Amniotic stem cell (primary cell): ENCODE data around the gene GDPD4.

Source experiments
- DNase-seq: peaks from one replicate; lab custom pipeline; 2025; lab: John Stamatoyannopoulos, UW

GDPD4 gene

DNA sequence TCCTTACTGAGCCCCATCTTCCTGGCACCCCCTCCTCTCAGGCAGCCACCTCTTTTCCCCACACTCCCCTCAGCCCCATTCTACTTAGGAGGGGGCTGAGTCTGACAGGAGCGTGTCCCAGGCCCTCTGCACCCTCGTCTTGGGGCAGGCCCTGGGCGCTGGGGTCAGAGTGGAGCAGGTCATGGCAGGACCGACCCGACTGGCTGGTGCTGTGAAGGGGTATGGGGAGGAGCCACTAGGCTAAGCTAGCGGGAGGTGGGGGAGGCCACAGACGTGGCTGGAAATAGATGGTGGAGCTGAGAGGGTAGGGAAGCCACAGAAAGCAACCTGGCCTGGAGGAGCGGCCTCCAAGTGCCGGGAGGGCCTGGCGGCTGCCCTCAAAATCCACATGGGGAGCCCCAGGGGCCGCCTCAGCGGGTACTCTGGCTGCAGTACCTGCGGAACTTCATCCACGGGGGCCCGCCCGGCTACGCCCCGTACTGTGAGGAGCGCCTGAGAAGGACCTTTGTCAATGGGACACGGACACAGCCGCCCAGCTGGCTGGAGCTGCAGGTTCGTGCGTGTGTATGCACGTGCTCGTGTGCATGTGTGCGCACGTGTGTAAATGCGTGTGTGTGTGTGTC lies 111.8 kb downstream of the GDPD4 start:
- DNase-seq: no peak

DNA sequence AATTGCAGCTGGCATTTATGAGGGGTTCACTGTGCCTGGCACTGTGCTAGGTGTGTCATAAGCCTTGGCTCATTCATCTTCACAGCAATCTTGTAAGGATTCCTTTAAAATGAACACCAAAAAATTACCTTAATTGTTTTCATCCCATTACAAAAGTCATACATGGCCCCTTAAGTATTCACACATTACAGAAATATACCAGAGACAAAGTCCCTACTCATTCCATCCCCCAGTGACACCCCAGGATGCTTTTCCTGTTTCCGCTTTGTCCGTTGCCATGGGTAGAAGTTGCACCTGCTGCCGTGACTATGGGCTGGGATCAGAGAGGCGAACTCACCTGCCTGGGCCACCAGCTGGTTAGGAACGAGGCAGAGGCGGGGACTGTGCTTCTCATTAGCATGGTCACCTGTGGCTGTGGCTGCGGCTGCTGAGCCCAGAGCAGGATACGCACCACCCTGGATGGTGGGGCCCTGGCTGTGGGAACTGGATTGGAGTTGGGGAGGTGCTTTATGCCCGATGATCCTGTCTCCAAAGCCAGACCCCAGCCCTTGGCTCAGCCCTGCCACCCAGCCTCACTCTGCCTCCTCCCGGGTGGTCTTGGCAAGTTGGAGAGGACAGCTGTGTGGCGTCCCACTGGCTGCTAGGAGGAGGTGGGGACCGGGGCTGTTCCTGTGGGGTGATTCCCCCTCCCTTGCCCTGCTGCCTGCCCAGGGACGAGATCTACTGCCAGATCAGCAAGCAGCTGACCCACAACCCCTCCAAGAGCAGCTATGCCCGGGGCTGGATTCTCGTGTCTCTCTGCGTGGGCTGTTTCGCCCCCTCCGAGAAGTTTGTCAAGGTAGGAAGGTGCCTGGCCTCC lies 112.6 kb downstream of the GDPD4 start:
- DNase-seq: no peak

DNA sequence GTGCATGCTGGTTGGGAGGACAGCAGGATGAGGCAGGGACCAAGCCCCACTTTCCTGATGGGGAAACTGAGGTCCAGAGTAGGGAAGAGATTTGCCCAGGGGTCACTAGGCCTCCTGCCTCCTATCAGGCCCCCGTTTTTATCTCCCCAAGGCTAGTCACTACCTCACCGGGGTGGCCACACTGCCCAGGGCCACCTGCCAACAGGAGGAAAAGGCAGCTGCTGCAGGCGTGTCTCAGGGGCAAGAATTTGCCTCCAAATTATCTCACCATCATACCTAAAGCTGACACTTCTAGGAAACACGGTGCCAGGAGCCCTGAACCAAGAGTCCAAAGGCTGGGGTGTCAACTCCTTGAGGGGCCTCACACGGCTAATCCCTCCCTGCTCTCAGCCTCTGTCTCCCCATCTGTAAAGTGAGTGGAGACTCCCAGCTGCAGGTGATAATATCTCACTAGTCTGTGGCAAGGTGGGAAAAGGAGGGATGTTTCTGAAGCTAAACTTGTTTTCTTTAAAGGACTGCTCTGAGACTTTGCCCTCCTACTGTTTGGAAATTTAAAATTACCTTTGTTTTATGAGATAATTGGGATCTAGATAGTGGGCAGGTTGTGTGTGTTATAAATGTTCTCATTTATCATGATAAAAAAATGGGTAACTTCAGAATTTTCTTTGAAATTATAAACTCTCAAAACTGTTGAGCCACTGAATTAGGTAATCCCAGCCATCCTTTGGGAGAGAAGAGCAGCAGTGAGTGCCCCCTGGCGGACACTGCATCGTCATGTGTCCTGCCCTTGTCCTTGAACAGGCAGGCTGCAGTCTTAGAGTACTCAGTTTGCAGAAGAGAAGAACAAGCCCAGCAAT lies 113.5 kb downstream of the GDPD4 start:
- DNase-seq: peak; percentile 74

DNA sequence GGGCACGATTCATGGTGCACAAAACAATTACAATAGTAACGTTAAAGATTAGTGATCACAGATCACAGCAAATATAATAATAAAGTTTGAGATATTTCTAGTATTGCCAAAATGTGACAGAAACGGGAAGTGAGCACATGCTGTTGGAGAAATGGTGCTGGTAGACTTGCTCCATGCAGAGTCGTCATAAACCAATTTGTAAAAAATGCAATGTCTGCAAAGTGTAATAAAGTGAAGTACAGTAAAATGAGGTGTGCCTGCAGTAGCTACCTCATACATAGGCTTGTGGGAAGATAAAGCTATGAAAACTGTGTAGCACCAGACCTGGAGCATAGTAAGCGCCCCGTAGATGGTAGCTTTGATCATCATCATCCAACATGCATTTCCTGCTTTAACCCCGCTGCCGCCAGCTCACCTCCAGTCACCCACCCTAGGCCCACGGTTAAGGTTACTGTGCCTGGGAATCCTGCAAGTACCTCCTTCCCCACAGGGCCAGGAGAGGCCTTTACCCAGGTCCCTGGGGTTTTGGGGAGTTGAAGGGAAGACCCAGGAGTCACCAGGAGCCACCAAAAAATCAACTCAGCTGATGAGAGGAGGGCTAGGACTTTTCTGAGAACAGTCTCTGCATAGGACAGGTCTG lies 114.3 kb downstream of the GDPD4 start:
- no peak for DNase-seq

DNA sequence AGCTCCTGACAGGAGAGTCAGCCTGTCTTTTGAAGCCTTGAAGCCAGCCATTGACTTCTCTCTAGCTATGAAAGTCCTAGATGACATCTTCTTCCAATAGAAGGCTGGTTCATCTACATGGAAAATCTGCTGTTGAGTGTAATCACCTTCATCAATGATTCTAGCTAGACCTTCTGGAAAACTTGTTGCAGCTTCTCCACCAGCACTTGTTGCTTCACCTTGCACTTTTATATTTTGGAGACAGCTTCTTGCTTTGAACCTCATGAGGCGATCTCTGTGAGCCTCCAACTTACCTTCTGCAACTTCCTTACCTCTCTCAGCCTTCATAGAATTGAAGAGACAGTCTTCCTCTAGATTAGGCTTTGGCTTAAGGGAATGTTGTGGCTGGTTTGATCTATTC lies 115.2 kb downstream of the GDPD4 start:
- DNase-seq: no peak

DNA sequence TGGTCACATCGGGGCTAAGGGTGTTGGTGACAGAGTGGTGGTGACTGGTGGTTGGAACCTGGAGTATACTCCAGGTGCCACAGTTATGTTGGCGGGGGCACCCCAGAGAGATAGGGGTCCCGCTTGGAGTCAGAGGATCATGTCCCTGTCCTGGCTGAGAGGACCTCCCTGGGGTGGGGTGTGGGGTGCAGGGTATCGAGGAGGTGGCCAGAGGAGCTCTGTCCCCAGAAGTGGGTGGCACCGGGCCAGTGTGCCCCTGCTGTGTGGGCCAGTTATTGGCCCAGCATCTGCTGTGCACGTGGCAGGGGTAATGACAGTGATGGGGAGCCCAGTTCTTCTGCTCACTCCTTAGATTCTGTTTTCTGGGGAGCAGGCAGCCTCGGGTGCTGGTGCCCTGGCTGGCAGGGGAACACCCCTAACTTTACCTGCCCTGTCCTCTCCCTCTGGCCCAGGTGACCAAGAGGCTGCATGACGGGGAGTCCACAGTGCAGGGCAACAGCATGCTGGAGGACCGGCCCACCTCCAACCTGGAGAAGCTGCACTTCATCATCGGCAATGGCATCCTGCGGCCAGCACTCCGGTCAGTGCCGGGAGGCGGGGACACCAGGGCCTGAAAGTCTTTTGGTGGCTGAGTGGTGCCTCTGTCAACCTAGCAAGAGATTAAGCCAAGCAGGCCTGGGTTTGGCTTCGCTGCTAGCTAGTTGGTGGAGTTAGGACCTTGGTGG lies 117.2 kb downstream of the GDPD4 start:
- no peak for DNase-seq

DNA sequence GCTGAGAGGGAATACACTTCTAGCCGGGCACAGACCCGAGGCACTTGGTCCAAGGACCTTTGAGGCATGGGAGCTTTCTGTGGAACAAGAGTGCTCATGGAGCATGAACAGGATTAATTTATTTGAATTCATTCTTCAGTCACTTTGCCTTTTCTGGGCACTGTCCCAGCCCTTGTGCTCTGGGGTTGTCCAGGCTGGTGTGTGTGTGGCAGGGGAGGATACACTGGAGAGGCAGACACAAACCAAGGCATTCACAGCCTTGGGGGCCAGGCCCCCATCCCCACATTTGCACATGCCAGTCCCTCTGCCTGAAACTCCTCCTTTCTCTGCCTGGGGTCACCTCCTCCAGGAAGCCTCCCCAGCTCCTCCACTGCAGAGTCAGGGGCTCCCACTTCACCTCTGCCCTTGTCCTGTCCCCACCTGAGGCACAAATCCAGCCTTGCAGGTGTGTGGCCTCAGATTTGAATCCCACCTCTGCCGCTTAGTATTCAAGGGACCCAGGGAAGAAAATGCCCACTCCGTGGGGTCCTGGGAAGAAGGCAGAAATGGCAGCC lies 118.0 kb downstream of the GDPD4 start:
- no peak for DNase-seq

DNA sequence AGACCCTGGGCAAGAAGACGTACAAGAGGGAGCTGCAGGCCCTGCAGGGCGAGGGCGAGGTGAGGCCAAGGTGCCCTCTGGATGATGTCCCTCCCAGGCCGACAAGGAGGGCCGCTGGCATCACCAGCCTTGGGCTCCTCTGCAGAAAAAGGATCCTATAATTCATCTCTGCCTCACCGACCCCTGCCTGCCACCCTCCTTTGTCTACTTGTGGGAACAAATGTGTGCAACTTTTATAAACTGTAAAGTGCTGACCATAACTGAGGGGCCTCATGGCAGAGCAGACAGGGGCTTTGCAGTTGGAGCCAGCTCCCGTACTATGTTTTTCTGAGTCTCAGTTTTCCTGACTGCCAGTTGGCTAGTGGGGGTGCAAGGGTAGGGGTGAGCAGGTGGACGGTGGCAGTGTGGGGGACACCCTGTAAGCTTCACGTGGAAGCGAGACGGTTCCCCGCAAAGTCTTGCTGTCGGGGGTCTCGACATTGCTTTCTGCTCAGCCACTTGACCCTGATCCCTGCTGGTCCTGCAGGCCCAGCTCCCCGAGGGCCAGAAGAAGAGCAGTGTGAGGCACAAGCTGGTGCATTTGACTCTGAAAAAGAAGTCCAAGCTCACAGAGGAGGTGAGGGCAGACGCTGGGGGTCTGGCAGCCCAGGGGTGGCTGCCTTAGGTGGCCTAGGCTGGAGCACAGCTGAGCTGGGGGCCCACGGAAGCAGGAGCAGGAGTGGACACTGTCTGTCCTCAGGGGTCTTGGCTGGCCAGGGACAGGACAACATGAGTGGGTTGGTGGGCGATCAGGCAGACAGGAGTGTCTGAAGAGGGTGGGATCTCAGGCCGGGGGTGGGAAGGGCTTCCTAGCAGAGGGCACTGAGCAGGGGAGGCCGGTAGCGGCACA lies 118.7 kb downstream of the GDPD4 start:
- no peak for DNase-seq

DNA sequence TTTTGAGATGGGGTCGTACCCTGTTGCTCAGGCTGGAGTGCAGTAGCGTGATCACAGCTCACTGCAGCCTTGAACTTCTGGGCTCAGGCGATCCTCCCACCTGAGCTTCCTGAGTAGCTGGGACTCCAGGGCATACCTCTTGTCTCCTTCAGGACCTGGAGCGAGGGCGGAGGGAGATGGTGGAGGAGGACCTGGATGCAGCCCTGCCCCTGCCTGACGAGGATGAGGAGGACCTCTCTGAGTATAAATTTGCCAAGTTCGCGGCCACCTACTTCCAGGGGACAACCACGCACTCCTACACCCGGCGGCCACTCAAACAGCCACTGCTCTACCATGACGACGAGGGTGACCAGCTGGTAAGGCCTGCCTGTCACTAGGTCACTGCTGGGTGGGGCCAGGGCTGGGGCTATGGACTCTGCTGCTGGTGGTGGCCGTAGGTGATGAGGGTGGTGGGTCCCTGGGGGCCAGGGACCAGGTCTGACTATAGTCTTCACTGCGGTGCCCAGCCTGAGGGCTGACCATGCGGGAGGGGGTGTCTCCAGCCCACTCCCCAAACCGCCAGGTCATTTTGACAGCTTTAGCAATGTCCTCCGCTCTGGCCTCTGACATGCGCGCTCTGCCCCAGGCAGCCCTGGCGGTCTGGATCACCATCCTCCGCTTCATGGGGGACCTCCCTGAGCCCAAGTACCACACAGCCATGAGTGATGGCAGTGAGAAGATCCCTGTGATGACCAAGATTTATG lies 119.5 kb downstream of the GDPD4 start:
- DNase-seq: no peak

DNA sequence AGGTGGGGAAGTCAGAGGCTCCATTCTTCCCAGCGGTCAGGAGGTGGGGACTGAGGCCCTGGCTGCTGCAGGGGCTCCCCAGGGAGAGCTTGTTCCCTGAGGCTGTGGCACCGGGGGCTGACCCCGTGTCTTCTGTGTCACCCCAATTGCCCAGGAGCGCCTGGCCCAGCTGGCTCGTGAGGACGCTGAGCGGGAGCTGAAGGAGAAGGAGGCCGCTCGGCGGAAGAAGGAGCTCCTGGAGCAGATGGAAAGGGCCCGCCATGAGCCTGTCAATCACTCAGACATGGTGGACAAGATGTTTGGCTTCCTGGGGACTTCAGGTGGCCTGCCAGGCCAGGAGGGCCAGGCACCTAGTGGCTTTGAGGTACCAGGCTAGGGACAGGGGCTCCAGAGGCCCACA lies 120.3 kb downstream of the GDPD4 start:
- no peak for DNase-seq

DNA sequence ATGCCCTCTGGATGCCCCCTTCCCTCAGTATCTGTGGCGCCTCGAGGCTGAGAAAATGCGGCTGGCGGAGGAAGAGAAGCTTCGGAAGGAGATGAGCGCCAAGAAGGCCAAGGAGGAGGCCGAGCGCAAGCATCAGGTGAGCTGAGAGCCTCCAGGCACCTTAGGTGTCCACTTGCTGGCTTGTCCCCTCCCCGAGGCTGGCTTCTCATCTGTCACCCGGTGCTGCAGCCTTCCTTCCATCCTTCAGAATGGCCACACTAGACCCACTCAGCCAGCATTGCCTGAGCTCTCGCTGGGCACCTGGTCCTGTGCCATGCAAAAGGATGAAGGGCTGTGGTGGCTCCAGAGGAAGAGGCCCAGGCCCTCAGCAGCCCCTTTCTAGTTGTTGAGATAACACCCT lies 121.1 kb downstream of the GDPD4 start:
- DNase-seq: no peak

DNA sequence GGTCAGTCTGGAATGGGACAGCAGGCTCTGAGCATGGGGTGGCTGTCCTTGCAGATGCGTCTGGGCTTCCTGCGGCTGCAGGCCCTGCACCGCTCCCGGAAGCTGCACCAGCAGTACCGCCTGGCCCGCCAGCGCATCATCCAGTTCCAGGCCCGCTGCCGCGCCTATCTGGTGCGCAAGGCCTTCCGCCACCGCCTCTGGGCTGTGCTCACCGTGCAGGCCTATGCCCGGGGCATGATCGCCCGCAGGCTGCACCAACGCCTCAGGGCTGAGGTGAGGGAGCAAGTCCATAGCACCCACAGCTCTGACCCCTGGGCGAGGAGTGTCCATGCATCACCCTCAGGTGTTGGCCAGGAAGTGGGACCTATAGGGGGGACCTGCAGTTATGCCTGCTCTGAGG lies 121.8 kb downstream of the GDPD4 start:
- DNase-seq: no peak

DNA sequence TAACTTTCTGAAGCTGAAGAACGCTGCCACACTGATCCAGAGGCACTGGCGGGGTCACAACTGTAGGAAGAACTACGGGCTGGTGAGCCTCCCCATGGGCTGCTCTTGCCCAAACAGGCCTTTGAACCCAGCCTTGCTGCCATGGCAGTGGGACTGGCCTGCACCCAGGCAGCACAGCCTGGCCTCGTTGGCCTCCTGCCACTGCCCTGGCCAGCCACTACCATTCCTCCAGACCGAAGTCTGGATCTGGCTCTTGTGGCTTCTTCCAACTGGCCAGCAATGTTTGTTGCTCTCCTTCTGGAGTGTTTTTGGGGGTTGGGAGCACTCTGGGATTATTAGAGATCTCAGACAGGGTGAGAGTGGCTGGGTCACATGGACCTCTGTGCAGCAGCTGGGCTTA lies 122.4 kb downstream of the GDPD4 start:
- DNase-seq: no peak

DNA sequence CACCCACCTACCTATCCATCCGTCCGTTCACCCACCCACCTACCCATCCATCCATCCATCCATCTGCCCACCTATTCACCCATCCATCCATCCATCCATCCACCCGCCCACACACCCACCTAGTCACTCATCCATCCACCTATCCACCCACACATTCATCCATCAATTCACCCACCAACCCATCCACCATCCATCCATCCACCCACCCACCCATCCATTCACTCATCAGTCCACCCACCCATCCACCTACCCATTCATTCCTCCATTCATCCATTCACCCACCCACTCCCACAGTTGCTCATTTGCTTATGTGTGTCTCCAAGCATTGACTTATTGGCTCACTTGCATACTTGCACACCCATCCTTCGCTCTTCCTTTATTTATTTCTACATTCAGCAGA lies 123.3 kb downstream of the GDPD4 start:
- no peak for DNase-seq

DNA sequence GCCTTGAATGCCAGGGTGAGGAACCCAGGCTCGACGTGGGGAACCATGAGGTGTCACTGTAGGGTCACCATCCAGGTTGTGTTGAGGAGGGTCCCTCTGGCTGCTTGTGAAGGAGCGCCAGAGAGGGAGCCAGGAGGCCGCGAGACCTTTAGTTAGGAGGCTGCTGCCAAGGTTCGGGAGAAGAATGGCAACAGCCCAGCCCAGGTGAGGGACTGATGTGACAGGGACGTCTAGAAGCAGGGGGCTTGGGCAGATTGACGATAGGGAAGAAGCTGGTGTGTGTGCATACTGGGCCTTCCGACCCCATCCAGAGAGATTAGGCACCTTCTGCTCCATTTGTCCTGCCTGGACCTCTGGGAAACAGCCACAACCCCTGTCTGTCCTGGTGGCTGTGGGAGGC lies 124.5 kb downstream of the GDPD4 start:
- DNase-seq: no peak

DNA sequence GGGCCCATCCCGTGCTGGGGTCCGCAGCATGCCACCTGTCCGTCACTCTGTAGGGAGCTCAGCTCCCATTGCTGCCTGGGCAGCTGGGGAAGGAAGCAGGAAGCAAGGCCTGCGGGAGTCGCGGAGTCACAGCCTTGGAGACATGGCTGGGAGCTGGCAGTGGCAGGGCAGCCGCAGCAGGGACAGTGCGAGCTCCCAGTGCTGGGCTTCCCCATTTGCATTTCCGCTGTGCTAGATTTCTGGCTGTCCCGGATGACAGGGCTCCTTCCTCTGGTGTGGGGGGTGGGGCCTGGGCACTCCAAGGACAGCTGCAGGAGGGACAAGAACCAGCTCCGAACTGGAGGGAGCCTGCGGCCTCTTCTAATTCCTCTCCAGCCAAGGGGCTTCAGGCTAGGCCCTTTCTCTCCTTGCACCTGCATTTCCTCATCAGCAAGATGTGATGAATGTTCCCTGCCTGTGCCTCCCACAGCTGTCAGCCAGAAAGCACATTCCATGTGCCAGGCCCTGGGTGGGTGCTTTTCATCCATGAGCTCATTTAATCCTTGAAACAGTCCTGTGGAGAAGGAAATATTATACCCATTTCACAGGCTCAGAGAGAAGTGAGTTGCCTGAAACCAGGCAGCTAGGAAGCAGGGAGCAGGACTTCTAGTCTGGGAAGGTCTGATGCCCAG lies 125.5 kb downstream of the GDPD4 start:
- no peak for DNase-seq

DNA sequence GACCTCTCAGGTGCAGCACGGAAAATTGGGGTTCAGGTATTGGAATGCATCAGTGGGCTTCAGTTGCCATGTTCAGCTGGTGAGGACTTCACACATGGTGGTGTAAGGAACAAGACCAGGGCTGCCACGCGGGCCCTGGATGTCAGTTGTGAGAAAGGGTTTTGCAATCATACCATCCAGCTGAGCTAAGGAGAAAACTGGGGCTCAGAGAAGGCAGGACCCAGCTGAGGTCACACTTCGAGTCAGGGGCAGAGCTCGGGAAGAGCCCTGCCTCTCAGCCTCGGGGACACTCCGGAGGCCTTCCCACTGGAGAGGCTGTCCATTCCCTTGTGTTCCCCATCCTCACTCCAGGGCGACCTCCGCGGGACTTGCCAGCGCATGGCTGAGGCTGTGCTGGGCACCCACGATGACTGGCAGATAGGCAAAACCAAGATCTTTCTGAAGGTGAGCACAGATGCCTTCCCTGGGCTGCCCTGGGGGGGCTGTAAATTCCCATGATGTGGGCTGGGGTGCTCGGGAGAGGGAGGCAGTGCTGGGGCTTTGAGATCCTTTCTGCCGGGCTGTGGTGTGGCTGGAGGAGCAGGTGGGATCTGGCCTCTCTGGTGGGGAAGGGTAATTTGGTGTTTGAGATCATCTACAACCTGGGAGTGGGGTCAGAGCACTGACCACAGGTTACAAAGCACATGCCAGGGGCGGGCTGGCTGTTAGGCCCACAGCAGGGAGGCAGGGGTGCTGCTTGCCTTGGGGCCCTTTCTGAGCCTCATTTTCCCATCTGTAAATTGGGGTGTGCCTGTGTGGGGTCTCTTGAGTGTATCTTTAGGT lies 126.3 kb downstream of the GDPD4 start:
- DNase-seq: no peak

DNA sequence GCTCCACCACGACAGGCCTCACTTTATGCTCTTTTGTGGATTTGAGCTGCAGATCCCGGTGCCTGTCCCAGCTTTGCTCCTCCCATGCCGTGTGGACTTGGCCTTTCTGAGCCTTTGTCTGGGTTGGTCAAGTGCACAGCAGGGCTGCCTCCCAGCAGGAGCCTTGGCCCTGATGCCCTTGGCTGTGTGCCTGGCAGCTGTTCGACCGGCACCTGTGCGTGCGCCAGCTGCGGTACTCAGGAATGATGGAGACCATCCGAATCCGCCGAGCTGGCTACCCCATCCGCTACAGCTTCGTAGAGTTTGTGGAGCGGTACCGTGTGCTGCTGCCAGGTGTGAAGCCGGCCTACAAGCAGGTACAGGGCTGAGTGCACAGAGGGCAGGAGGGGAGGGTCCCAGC lies 126.9 kb downstream of the GDPD4 start:
- DNase-seq: no peak
